NCI-H146 (cell line): ENCODE measurements around the gene NAA40.

ENCODE experiments used
- DNase-seq: peaks from one replicate; lab custom pipeline; 2025; lab: John Stamatoyannopoulos, UW

NAA40 gene

DNA sequence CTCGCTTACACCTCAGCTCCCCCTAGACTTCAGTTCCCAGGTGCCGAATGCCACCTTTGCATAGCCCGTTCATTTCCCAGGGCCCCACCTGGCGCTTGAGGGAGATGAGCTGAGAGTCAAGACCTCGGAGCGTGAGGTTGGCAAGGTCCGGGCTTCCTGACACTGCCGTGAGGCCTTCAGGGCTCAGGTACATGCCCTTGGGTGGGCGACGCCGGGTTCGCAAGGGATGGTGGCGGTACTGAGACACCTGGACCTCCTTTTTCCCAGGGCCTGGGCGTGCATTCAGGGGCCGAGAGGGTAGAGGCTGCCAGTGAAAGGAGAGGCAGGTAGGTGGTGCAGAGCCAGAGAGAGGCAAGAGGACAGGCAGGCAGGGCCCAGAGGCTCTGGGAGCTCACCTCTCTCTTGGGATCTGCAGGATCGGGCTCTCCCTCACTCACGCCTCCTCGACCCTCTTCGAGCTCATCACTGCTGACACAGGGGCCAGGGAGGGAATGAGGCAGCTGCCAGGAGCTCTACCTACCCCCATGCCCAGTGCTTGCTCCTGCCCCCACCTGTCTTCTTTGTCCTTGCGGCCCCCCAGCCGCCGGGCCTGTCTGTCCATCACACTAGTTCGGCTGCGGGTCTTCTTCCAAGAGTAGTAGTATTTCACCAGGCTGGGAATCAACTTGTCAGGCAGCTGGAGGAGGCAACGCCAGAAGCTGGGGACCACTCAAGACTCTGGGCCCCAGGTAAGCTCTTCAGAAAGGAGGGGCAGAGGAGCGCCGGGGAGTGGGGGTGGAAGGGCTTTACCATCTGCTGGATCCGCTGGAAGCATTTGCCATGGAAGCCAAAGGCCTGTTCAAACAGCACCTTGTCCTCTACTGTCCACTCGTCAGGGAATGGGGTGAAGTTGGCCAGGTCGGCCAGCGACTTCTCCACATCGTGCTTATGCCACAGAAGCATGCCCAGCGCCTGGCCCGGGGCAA lies 24.7 kb upstream of the NAA40 start:
- no peak for DNase-seq

DNA sequence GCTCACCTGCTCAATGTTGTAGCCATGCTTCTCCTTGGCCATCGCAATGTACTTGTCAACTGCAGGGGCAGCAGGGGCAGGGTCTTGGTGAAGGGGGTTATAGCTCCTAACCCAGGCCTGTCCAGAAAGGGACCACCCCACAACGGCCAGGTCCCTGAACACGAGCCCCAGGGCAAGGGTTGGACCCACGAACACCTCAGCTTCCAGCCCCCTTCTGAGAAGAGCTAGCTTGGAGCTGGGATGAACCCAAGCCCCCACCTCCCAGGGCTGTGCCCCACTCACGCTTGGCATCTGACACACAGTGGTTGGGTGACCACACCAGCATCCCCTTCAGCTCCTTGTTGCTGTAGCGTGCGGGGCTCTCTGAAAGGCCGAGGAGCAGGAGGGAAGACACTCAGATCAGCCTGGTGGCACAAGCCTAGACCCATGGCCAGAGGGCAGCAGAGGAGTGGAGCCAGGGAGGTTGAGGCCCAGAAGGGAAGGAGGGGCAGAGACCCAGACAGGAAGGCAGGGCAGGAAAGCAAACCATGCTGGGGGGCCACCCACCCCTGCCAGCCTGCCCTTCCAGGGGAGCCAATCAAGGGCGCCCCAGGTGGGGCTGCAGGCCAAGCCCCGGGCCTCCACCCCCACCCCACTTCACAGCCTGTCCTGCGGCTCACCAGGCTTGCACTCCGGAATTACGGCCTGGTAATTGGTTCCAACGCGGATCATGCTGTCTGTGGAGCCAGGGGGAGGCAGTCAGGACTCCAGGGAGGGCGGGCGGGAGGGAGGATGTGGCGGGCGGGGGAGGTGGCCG lies 23.7 kb upstream of the NAA40 start:
- no peak for DNase-seq

DNA sequence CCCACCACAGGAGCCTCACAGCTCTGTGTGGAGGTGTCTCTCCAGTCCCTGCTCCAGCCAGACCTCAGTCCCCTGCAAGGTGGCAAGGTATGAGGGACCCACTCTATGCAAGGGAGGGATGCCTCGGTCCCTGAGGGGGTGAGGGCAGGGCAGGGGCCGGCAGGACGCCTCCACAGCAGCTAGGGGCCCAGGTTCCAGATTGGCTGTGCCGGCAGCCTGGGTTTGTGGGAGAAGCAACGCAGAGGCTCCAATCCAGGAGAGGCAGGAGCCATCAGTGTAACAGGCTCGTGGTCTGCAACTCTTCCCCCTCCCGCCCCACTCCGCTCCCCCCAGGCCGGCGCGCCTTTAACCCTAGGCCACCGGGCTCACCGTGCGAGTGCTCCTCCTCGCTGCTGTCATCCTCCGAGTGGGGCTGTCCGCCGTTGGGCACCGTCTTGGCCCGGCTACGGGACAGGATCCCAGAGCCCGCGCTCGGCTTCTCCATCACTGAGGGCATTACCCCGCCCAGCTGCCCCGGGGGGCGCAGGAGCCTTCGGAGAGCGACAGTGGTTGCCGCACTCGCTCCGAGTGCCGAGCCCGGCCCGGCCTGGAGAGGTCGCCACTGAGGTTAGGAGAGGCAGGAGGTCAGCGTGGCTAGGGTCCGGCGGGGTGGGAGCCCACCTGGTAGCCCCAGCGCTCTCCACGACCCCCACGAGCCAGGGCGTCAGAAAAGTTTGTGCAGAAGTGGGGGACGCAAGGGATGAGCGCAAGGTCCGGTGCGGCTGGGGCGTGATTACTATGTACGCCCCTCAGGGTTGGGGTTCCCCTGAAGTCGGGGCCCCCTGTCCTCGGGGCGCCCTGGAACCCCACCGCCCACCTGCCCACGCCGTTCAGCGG lies 22.6 kb upstream of the NAA40 start:
- DNase-seq = peak; percentile 72

DNA sequence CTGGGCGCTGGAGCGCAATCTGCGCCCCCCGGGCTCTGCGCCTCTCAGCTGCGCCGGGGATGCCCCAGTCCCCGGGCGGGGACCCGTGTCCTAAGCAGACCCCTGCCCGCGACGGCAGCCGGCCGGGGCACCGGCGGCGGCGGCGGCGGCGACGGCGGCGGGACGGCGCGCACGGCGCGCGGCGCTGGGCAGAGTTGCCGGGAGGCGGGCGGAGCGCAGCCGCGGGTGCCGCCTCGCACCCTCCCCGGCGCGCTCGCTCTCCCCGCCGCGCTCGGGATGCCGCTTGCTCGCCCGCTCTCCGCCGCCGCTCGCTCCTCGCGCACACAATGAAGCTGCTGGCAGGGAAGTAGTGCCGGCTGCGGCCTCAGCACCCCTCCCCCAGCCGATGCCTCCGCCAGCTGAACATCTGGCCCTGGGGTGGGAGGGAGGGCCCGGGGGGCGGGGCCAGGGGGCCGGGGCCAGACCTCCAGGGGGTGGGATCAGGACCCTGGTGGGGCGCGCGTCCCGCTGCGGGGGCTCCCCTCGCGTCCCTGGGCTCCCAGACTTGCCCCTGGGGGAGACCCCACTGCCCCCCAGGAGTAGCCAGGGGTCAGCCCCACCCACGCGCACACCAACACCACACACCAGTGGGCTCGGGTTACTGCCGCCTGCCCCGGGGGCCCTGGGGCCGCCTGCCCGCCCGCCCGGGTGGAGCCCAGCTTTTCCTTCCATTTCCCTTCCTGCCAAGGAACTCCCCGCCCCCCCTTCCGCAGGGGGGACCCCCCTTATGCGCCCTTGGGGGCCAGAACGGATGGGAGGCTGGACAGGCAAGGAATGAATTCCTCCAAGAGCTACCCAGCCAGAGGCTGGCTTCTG lies 21.7 kb upstream of the NAA40 start, which contains the start of gene RCOR2:
Gene RCOR2, minus strand, starts transcription at position 328 of the 855 bp plus-strand sequence. CDS start 708 bp downstream, outside the sequence.
- peak; percentile 90 for DNase-seq

DNA sequence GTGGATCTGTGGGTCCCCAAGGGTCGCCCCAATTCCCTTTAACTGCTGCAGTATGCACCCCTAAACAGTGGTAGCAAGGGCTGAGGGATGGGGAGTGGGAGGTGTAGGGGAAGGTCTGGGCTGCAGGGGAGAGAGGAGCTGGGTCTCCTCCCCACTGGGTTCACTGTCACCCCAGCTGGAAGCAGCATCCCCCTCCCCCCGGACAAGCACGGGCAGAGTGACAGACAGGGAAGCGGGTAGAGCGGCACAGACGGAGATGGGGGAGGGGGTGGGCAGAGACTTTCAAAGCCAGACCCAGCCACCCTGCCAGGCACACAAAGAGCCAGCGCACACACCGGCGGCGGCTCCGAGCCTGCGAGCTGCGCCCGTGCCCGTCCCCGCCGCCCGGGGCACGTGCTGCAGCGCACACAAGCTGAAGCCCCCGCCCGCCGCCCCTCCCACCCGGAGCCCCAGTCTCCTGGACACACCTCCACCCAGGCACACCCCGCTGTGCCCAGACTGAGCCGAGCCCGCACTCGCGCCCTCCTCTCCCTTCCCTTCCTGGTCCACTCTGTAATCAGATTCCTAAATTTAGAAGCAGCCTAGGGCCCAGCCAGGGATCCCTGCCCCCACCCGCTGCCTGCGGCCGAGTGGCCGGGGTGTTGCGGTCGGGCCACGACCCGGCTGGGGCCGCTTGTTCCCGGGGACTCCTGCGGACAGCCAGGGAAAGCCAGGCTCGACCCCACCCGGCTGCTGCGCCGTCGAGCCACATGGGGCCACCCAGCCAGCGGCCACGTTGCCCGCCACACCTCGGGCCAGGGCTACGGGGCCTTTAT lies 20.9 kb upstream of the NAA40 start:
- DNase-seq = peak; percentile 94

DNA sequence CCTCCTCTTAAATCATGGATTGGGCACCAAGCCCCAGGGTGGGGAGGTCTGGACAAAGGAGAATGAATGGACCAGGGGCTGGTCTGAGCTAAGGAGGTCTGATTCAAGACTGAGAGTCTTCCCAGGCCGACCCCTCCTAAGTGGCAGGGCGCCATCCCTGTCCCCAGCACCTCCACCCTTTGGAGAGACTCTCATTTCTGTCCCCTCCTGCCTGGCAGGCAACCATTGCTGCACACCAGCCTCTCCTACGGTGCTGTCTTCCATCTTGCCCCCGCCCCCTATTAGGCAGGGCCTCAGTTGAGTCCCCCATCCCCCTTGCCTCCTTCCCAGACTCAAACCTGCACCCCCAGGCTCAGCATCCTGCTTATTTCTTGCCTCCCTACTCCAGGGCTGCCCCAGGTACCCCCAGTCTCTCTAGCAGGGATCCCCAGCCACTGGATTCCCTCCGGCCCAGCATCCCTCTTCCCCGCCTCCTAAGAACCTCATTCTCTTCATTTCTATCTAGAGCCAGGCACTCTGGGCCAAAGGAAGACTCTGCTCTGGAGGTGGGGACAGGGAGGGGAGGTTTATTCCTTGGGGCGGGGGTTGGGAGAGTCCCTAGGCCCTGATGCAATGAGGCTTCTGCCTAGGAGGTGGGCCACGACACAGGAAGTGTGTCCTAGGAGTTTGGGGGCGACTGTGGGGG lies 20.2 kb upstream of the NAA40 start:
- peak; percentile 59 for DNase-seq

DNA sequence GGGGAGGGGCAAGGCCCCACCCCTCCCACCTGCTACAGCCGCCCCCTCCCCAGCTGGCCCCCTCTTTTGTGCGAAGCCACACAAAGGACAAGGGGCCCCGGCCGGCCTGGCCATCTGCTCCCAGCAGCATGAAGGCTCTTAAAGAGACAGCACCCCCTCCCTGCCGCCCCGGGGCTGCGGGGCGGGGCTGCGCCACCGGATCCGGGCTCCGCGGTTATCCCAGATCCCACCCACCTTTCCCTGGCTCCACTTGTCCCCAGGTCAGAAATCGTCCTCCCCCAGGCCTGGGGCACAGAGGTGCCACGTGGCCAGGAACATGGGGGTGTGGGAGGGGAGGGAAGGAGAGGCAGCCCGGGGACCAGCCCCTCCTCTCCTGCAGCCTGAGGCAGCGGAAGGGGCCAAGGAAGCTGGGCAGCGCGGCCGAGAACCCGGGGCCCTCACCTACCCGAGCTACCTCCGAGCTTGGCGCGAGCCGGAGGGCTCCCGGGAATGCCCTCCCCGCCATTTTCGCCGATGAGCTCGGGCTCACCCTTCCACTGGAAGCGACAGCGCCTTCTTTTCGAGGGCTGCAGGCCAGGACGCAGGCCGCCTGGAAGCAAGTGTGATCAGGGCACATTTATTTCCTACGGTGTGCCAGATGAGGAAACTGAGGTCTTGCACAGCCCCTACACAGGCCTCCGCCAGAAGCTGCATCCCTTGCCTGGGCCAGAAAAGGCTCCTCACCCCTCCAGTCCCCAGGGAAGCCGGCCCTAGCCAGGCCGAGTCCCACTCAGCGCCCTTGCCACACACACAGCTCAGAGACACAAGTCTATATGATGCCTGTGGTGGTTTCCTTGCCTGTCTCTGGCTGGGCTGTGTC lies 19.3 kb upstream of the NAA40 start:
- peak; percentile 78 for DNase-seq

DNA sequence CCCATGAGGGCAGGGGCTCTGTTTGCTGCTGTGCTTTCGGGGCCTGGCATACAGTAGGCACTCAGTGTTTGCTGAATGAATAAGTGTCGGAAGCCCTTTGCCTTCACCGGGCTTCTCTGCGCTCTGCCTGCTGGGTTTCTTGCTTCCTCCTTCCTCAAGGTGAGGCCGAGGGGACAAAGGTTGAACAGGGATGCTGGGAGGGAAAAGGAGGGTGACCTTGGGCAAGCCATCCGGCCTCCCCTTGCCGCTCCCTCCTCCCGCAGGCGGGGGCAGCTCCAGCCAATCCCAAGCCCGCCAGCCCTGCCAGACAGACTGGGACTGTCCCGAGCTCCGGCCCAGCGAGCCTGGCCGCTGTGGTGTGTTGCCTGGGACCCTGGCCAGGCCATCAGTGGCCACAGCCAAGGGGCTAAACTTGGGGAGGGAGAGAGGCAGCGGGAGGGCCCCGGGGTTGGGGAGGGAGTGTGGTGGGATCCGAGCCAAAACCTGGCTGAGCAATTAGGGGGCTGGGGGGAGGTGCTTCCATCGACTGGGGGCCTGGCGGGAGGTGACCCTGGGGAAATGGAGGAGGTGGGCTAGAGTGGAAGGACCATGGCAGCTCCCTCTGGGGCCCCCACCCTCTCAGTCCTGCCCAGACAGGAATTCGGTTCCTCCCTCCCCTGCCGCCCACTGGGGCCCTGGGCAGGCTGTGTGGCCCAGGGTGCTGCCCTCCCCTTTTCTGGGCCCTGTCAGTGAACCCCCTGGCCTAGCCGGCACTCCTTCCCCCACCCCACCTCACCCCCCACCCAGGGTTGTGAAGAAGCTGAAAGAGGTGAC lies 18.5 kb upstream of the NAA40 start:
- DNase-seq = no peak

DNA sequence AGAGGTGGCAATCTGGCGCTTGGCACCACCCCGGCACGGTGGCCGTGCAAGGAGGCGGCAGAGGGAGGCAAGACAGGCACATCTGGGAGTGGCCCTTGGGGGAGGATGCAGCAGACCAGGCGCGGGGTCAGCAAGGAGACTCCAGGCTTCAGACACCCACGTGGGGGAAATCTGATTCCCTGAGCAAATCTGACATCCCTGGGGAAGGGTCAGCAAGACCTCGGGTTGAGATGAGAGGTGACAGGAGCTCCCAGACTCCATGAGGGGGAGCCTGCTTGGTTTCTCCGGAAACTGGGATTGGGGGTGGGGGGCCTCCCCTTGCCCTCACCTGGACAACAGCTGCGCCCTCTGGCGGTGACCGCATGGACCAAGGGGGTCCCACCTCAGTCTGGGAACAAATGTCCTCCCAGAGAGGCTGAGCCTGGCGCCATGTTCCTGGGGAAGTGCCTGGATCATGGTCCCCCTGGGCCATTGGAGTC lies 17.8 kb upstream of the NAA40 start:
- DNase-seq = peak; percentile 27

DNA sequence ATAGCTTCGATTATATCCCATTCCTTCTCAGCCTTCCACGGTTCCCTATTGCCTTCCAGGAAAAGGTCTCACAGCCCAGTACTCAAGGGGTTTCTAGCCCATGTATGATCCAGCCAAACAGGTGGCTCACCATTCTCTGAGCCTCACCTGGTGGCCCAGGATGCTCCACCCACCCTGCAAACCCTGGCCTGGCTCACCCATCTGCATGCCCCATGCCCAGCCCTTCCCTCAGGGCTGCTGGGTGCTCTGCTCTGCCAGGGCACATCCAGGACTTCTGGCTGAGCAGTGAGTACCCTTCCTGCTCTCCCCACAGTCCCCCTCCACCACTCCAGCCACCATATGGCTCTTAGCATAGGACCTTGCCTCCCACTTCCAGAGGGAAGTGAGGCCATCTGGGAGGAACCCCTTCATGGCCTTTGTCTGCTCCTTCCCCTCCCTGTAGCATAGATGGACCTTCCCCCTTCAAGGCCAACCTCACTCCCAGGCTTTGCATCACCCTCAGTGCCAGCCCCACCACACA lies 16.1 kb upstream of the NAA40 start:
- DNase-seq = no peak

DNA sequence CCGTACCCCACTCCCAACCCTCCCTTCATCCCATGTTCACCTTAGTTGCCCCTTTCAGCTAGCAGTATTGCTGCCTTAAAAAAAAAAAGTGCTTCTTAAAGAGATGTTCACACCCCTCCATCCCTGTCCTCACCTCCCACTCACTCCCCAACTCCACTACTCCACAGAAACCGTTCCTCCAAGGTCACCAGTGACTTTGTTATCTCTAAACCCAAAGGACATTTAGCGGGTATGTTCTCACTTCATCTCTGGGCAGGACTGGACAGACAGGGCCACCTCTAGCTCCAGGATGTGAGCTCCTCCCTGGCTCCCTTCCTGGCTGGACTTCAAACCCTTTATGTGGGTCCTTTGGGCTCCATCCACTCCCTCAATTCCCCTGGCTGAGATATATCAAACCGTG lies 15.5 kb upstream of the NAA40 start:
- DNase-seq = no peak

DNA sequence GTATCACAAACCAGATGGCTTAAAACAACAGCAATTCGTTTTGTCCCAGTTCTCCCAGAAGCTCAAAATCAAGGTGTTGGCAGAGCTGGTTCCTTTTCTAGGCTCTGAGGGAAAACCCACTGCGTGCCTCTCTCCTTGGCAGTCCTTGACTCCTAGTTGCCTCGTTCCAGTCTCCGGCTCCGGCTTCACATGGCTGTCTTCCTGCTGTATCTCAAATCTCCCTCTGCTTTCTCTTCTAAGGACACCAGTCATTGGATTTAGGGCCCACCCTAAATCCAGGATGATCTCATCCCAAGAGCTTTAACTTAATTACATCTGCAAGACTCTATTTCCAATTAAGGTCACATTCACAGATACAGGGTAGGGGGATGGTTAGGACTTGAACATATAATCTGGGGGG lies 9.2 kb upstream of the NAA40 start:
- DNase-seq = no peak

DNA sequence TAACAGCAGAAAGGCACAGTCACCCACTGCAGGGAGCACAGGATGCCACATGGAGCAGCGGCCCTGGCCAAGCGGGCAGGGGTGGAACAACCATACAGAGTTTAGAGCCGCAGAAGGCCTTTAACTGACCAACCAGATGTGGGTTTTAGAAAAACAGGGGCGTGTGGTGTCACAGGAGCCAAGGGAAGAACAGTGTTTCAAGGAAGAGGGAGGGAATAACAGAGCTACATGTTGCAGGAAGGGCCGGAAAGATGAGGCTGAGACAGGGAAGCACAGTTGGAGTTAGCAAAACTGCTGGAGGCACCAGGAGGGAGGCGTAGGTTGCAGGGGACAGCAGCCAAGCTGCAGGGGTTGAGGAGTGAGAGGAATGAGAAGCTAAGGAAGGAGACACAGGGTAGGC lies 7.8 kb upstream of the NAA40 start:
- no peak for DNase-seq

DNA sequence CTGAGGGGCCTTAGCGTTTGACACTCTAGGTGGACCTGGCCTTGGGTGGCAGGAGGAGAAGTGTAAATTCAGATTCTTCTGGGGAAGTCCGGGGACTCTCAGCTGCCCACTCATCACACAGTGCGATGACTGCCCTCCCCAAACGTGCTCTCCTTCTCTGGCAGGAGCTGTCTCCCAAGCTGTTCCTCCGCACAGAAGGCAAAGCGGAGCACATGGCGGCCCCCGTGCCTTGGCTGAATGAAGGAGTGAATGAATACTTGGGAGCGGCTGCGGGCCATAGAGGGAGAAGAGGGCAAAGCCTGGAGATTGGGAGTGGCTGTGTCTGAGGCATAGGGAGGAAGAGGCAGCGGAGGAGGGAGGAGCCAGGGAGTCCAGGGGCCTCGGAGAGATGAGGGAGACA lies 6.9 kb upstream of the NAA40 start:
- no peak for DNase-seq

DNA sequence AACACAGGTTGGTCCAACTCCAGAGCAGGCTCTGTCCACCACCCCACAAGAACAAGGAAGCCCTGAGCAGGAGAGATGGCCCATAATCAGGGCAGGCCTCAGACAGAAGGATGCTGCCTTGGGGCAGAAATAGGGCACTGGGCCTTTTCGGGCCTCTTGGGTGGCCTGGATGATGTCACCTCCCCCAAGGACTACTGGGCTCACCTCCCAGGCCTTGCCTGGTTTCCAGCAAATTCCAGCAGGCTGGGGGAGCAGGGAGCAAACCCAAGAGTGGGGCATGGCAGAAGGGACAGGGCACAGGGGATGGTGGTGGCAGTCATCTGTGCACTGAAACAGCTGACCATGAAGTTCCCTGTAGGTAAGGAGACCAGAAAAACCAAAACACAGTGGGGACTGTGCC lies 5.3 kb upstream of the NAA40 start:
- DNase-seq = no peak

DNA sequence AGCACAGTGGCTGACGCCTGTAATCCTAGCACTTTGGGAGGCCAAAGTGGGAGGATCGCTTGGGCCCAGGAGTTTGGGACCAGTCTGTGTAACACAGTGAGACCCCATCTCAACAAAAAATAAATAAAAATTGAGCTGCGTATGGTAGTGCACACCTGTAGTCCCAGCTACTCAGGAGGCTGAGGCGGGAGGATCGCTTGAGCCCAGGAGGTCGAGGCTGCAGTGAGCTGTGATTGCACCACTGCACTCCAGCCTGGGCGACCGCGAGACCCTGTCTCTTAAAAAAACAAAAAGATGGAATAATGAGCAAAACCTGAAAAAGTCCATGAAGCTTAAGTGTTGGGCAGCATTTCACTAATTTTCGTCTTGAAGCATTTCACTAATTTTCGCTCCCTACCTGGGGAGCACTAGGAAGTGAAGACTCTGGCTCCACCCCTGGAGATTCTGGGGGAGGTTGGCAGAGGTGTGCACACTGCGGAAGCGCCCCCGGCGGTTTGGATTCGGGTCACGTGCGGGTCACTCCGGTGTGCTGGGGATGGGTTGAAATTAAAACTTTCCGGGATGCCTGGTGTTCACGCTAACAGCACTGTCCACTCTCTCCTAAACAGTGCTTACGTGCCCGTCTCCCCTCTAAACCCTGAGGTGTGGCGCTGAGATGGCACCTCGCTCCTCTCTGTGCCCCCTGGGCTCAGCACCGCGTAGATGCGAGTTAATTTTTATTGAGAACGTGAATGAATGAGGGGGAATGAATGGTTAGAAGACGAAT lies 906 bp upstream of the NAA40 start:
- peak; percentile 65 for DNase-seq
